NB4 (cell line): ENCODE measurements around the gene CDH23.

ENCODE experiments used
- CTCF ChIP-seq: IDR thresholded peaks from one replicate; pipeline ENCODE4 v1.5.1; 2012; ENCODE audit warnings: low read depth, low read length
- MAX ChIP-seq: IDR thresholded peaks from 2 replicates; pipeline ENCODE4 v1.6.1; 2011; ENCODE audit warnings: low read depth, low read length
- MYC ChIP-seq: IDR thresholded peaks from 2 replicates; pipeline ENCODE4 v1.6.1; 2011; ENCODE audit warnings: low read depth, low read length
- POLR2A ChIP-seq: IDR thresholded peaks from 2 replicates; pipeline ENCODE4 v1.6.1; 2011; ENCODE audit warnings: mild to moderate bottlenecking; ENCODE audit not compliant: insufficient read length; ENCODE audit errors: extremely low read depth

GRCh38 chr10:71739358-71739900, 342.7 kb downstream of the CDH23 start:
- no peak for TF ChIP-seq CTCF
- no peak for TF ChIP-seq MAX
- no peak for TF ChIP-seq POLR2A
- no peak for TF ChIP-seq MYC
